ENCODE measurements around the gene DUOXA1.

DNA sequence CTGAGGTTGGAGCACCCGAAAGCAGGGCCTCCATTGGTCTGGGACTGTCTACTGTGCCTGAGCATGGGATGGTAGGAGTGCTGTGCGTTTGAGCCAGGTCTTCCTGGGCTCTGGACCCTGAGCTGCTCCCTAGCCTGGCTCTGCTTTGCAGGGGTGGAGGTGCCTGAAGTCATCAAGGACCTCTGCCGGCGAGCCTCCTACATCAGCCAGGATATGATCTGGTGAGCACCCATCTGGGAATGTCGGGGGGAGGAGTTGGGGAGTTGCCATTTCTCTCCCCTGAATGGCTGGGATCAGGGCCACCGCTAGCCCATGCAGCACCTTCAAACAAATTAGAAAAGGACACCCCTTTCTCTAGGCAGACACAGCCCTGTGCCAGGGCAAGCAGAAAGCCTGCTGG lies 20.8 kb upstream of the DUOXA1 start:
- TF ChIP-seq, protein P1, sequence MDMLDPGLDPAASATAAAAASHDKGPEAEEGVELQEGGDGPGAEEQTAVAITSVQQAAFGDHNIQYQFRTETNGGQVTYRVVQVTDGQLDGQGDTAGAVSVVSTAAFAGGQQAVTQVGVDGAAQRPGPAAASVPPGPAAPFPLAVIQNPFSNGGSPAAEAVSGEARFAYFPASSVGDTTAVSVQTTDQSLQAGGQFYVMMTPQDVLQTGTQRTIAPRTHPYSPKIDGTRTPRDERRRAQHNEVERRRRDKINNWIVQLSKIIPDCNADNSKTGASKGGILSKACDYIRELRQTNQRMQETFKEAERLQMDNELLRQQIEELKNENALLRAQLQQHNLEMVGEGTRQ (CRISPR knock-in tag; IDR thresholded peaks at IDR 0.05): no peak
- no peak for TF ChIP-seq SP2 (IDR thresholded peaks at IDR 0.05; ENCODE audit: extremely low read depth, low read depth, low read length, poor library complexity, severe bottlenecking)
- no peak for TF ChIP-seq TFAM (CRISPR knock-in tag; conservative IDR thresholded peaks at IDR 0.05)
- TF ChIP-seq ZC3H11A (IDR thresholded peaks at IDR 0.05; ENCODE audit: low read depth, low read length): no peak
- TF ChIP-seq SP1 (CRISPR knock-in tag; IDR thresholded peaks at IDR 0.05): no peak
